GM23338 (cell line): Measurements from ENCODE around the gene NR4A1.

Experiments used
- CREB1 ChIP-seq: fragments of 250-450 bp; sonication (Bioruptor Pico); IDR thresholded peaks from 2 replicates; pipeline ENCODE4 v1.5.0; 2020; ENCODE audit warnings: low read depth, mild to moderate bottlenecking, moderate library complexity
- EZH2phosphoT487 ChIP-seq: fragments of 200-600 bp; sonication (generic); IDR thresholded peaks from one replicate; pipeline ENCODE4 v1.8.1; 2018; ENCODE audit warnings: antibody characterized with exemption; ENCODE audit not compliant: unreplicated experiment

DNA sequence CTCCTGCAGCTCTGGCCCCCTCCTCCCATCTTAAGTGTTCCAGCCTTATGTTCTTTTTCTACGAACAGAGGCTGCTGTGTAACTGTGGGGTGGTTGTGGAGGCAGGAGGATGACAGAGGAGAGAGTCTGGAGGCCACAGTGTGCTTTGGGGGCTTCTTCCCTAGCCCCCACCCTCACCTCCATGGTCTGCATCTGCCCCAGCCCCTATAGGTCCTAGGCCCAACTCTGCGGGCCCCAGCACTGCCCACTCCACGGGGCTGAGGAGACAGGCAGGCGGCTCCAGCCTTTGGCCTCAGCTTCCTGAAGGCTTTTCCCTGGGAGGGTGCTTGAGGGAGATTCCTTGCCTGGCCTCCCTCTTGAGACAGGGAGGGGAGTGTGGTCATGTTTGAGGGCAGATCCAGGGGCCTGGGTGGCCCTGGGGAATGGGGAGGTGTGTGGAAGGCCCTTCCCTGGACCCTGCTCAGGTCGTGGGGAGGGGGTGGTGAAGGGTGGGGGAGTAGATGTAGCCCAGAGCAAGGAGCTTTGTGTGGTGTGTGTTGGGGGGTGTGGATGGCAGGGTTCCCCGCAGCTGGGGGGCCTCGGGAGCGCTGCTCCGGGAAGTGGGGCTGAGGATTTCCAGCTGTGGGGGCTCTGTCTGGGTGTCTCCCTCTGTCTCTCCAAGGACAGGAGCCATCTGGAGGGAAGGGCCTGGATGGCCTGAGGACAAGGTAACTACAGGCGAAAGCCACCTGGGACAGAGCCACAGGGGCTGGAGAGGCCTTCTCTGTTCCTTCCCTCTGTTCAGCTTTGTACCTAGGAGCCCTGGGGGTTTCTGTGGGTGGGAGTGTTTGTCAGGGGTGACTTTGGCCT, 29.4 kb downstream of the NR4A1 start:
- no peak for TF ChIP-seq EZH2phosphoT487
- TF ChIP-seq CREB1 (CRISPR knock-in tag): no peak
